Measurements from ENCODE around the gene FAM13C. TPM values are rescaled to one million over a fixed set of nuclear protein-coding genes. Genes with fewer than 3 reads are reported as not detected.
"Not testable (repeated sequence)": the region's sequence is repeated elsewhere in the genome, so short reads cannot be mapped to it uniquely, and the experiment has no call there.

Gene FAM13C
- total RNA-seq (1 to 10 TPM; 1.1 to 3.4 (median 2.2) TPM), polyA plus RNA-seq (1 to 10 TPM; 1.9 to 3.1 TPM)

- no peak for FAIRE-seq
- H3K9me3 ChIP-seq = no peaks in the 10 kb centered on the region
- peak within 1 kb of the TSS in 3 of 4 donors; percentile 22 to 44 (median 32) for H3K27ac ChIP-seq
- ATAC-seq = peak; percentile 90 to 95 (median 94)
- H3K27me3 ChIP-seq = no peaks in the 10 kb centered on the region
- H3K4me3 ChIP-seq = peak within 1 kb of the TSS; percentile 27 to 50 (median 46)
- TF ChIP-seq CTCF (IDR thresholded peaks at IDR 0.05) = no peak
- H3K4me1 ChIP-seq = peaks cover 0 to 7% (median 0%) of the 10 kb centered on the region in 3 donors
- H3K36me3 ChIP-seq = no peaks in the 10 kb centered on the region
- peak; percentile 49 to 90 (median 68) for DNase-seq
- intact Hi-C loops (cut with DNase I) = no loop called here
- WGBS, 2 donors = 1% methylated on average over 41 of the region's 41 CpGs
Measured at GRCh38 chr10:59362144-59362958, at the start of gene FAM13C. FAM13C (minus strand) TSS chr10:59362549; CDS start chr10:59362460, 89 bp downstream.

DNA sequence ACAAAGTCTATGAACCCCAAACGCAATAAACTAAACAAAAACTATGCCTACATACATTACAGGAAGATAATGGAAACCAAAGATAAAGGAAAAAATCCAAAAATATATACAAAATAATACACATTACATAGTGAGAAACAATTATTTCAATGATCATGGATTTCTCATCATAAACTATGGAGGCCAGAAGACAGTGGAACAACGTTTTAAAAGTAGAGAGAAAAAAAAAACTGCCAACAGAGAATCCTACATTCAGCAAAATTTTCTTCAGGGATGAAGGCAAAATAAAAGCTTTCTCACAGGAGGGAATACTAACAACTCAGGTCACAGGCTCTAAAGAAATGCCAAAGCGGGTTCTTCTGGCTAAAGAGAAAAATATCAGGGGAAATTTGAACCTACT, 42.9 kb upstream of the FAM13C start:
- WGBS, 2 donors = 73 to 87% methylated on average over 3 of the region's 3 CpGs
- Histone ChIP-seq H3K27me3 (no peaks in the 10 kb centered on the region), H3K27ac (no peak overlapping the region), H3K4me1 (no peaks in the 10 kb centered on the region), H3K4me3 (no peak overlapping the region), H3K9me3 (no peaks in the 10 kb centered on the region), H3K36me3 (no peaks in the 10 kb centered on the region)
- intact Hi-C loops (cut with DNase I) = no loop called here
- ATAC-seq (no peak), DNase-seq (no peak), FAIRE-seq (no peak)
- no peak for TF ChIP-seq CTCF (IDR thresholded peaks at IDR 0.05)

GRCh38 chr10:59400214-59400613, 37.9 kb upstream of the FAM13C start:
- no peak overlapping the region for H3K4me3 ChIP-seq
- 46 to 51% methylated on average over 1 of the region's 1 CpG for WGBS, 2 donors
- no peaks in the 10 kb centered on the region for H3K36me3 ChIP-seq
- H3K27ac ChIP-seq = no peak overlapping the region
- TF ChIP-seq CTCF (IDR thresholded peaks at IDR 0.05) = no peak
- ATAC-seq (no peak), DNase-seq (no peak), FAIRE-seq (no peak)
- no peaks in the 10 kb centered on the region for H3K4me1 ChIP-seq
- no peaks in the 10 kb centered on the region for H3K9me3 ChIP-seq
- intact Hi-C loops (cut with DNase I) = no loop called here
- no peaks in the 10 kb centered on the region for H3K27me3 ChIP-seq

DNA sequence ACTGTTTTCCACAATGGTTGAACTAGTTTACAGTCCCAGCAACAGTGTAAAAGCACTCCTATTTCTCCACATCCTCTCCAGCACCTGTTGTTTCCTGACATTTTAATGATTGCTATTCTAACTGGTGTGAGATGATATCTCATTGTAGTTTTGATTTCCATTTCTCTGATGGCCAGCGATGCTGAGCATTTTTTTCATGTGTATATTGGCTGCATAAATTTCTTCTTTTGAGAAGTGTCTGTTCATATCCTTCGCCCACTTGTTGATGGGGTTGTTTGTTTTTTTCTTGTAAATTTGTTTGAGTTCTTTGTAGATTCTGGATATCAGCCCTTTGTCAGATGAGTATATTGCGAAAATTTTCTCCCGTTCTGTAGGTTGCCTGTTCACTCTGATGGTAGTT, 37.0 kb upstream of the FAM13C start:
- WGBS, 2 donors = 86 to 90% methylated on average over 4 of the region's 4 CpGs
- H3K36me3 ChIP-seq; H3K4me1 ChIP-seq; intact Hi-C loops (cut with DNase I); ATAC-seq; H3K27ac ChIP-seq; DNase-seq; H3K9me3 ChIP-seq; H3K27me3 ChIP-seq; H3K4me3 ChIP-seq; FAIRE-seq: not testable (repeated sequence)

GRCh38 chr10:59397961-59398360, 35.6 kb upstream of the FAM13C start:
- FAIRE-seq (no peak), DNase-seq (no peak), ATAC-seq (no peak)
- Histone ChIP-seq H3K4me1 (no peaks in the 10 kb centered on the region), H3K27me3 (no peaks in the 10 kb centered on the region), H3K36me3 (no peaks in the 10 kb centered on the region), H3K27ac (no peak overlapping the region), H3K9me3 (no peaks in the 10 kb centered on the region), H3K4me3 (no peak overlapping the region)
- WGBS, 2 donors = 79 to 94% methylated on average over 3 of the region's 3 CpGs
- no peak for TF ChIP-seq CTCF (IDR thresholded peaks at IDR 0.05)
- intact Hi-C loops (cut with DNase I) = no loop called here
